HuH-7.5 (cell line): Measurements from ENCODE around the gene PTPRN2.

Source experiments
- DNase-seq: peaks from one replicate; pipeline ENCODE4 v3.0.0; 2011; ENCODE audit warnings: low spot score

The PTPRN2 gene

GRCh38 chr7:158489462-158490155, 98.0 kb downstream of the PTPRN2 start:
- DNase-seq: no peak

GRCh38 chr7:158488181-158488971, 99.2 kb downstream of the PTPRN2 start:
- no peak for DNase-seq

- no peak for DNase-seq
Measured at GRCh38 chr7:158487631-158488151, 99.9 kb downstream of the PTPRN2 start.

GRCh38 chr7:158486919-158487318, 100.7 kb downstream of the PTPRN2 start:
- no peak for DNase-seq

GRCh38 chr7:158484801-158485531, 102.7 kb downstream of the PTPRN2 start:
- no peak for DNase-seq

- DNase-seq: no peak
Measured at GRCh38 chr7:158482480-158482879, 105.1 kb downstream of the PTPRN2 start.

- DNase-seq: no peak
Measured at GRCh38 chr7:158479664-158480025, 108.0 kb downstream of the PTPRN2 start.

GRCh38 chr7:158479021-158479663, 108.5 kb downstream of the PTPRN2 start:
- no peak for DNase-seq

GRCh38 chr7:158477866-158478265, 109.8 kb downstream of the PTPRN2 start:
- DNase-seq: no peak

GRCh38 chr7:158476331-158476932, 111.2 kb downstream of the PTPRN2 start:
- no peak for DNase-seq

GRCh38 chr7:158475679-158476052, 112.0 kb downstream of the PTPRN2 start:
- no peak for DNase-seq

GRCh38 chr7:158475036-158475678, 112.5 kb downstream of the PTPRN2 start:
- no peak for DNase-seq

GRCh38 chr7:158474488-158474887, 113.1 kb downstream of the PTPRN2 start:
- DNase-seq: no peak

- DNase-seq: no peak
Measured at GRCh38 chr7:158473946-158474345, 113.7 kb downstream of the PTPRN2 start.

GRCh38 chr7:158473221-158473620, 114.4 kb downstream of the PTPRN2 start:
- DNase-seq: no peak

GRCh38 chr7:158472596-158472995, 115.0 kb downstream of the PTPRN2 start:
- DNase-seq: no peak

GRCh38 chr7:158471716-158472115, 115.9 kb downstream of the PTPRN2 start:
- DNase-seq: no peak

GRCh38 chr7:158470336-158470735, 117.3 kb downstream of the PTPRN2 start:
- DNase-seq: no peak

GRCh38 chr7:158469396-158470051, 118.1 kb downstream of the PTPRN2 start:
- DNase-seq: no peak

GRCh38 chr7:158468700-158469296, 118.8 kb downstream of the PTPRN2 start:
- DNase-seq: no peak
